Activated naive CD4-positive, alpha-beta T cell treated with anti-CD3 and anti-CD28 coated beads, Interleukin-2, amount 10 ng/mL, durations not matched to agents 7 days and 5 days (primary cell): Measurements from ENCODE around the gene DRD3.
A peak's percentile ranks its signal among the peaks of the same experiment; 100 is the strongest.

Experiments used
- CTCF ChIA-PET: fragments of 350-600 bp; sonication (Branson Sonifier 250); formaldehyde crosslinking; loops from one replicate; lab custom pipeline; 2021; ENCODE audit warnings: antibody characterized with exemption; lab: Charles Lee
- DNase-seq: peaks from one replicate; pipeline ENCODE4 v3.0.0-alpha.2; 2020
- H3K27ac Mint-ChIP-seq: one replicate; pipeline ENCODE4 v1.8.0; 2021; ENCODE audit warnings: mild to moderate bottlenecking, moderate library complexity, mixed read lengths
- H3K27me3 Mint-ChIP-seq: one replicate; pipeline ENCODE4 v1.8.0; 2021; ENCODE audit warnings: mild to moderate bottlenecking, mixed read lengths
- H3K36me3 Mint-ChIP-seq: one replicate; pipeline ENCODE4 v1.8.0; 2021; ENCODE audit warnings: mixed read lengths
- H3K4me1 Mint-ChIP-seq: one replicate; pipeline ENCODE4 v1.8.0; 2021; ENCODE audit warnings: mixed read lengths
- H3K4me3 Mint-ChIP-seq: one replicate; pipeline ENCODE4 v1.8.0; 2021; ENCODE audit warnings: mild to moderate bottlenecking, moderate library complexity, mixed read lengths
- H3K9me3 Mint-ChIP-seq: one replicate; pipeline ENCODE4 v1.8.0; 2021; ENCODE audit warnings: mixed read lengths

DRD3 gene

DNA sequence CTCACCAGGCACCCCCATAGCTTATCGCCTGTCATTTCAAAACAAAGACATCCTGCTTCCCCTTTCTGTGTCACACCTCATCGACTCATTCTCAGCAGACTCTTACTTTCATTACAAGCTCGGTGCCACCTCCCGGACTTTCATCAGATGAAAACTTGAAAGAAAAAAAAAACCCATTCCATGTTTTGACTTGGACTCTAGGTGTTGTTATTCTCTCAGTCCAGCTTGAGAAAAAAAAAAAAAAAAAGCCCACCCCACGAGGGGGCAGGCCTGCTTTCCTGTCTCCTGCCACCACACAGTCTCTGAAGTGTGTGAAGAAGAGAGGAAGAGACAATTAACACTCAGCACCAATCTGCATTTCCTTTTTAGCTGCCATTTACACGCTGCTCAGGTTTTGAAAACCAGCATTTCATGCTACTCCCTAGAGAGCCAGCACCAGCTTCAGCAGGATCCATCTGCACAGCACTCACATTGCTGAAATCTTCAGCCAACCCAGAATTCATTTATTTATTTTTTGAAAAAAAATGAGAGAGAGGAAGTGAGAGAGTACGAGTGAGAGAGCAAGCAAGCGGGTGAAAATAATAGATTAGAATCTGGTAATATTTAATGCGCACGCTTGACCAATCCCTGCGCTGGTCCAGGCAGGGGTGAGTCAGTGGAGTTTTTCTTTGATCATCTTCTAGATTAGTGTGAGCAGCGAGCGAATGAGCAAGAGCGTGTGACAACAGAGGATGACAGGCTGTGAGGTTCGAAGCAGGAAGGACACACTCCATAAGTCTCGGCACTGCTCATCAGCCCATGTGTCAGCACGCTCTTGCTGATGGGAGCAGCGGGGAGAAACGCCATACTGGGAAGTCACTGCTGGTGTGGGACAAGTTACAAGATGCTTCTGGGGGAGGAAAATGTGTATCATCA is 35.0 kb upstream of the DRD3 start:
- H3K36me3 Mint-ChIP-seq: peaks cover 8% of the 10 kb centered on the region
- no peak overlapping the region for H3K4me3 Mint-ChIP-seq
- no peaks in the 10 kb centered on the region for H3K9me3 Mint-ChIP-seq
- H3K27me3 Mint-ChIP-seq: no peaks in the 10 kb centered on the region
- CTCF ChIA-PET: interaction anchor here (0.7 to 2.6 kb wide), 13 partner anchors 9 to 479 kb away, joined by 3 to 16 read pairs (median 6); no protein-coding TSS in a partner anchor
- H3K27ac Mint-ChIP-seq: no peak overlapping the region
- peaks cover 2% of the 10 kb centered on the region for H3K4me1 Mint-ChIP-seq
- DNase-seq: peak; percentile 75

GRCh38 chr3:114213292-114213626 is 34.4 kb upstream of the DRD3 start:
- CTCF ChIA-PET: interaction anchor here (0.7 to 2.6 kb wide), 13 partner anchors 9 to 478 kb away, joined by 3 to 16 read pairs (median 6); no protein-coding TSS in a partner anchor

DNA sequence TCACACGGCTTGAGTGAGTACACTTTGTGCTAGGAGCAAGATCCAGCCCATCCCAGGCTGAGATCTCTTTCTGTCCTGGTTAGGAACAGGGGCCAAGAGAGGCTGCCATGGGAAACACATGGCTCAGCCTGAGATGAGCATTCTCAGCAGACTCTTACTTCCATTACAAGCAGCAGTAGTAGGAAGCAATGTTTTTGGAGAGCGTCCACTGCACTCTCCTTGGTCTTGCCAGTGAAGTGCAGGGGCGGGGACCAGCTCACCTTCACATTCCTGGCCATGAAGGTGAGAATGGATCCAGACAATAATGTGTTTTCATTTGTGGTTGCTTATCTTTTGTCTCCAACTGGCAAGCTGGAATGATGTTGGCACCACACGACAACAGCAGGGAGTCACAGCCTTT is 33.8 kb upstream of the DRD3 start:
- no peak overlapping the region for H3K4me3 Mint-ChIP-seq
- no peaks in the 10 kb centered on the region for H3K9me3 Mint-ChIP-seq
- H3K36me3 Mint-ChIP-seq: peaks cover 6% of the 10 kb centered on the region
- H3K27me3 Mint-ChIP-seq: no peaks in the 10 kb centered on the region
- CTCF ChIA-PET: interaction anchor here (1.2 to 2.6 kb wide), 7 partner anchors 8 to 206 kb away, joined by 6 to 16 read pairs (median 6); no protein-coding TSS in a partner anchor
- no peak for DNase-seq
- no peak overlapping the region for H3K27ac Mint-ChIP-seq
- no peaks in the 10 kb centered on the region for H3K4me1 Mint-ChIP-seq

More at GRCh38 chr3:114213292-114213626, 34.4 kb upstream of the DRD3 start:
- no peak for DNase-seq
- H3K9me3 Mint-ChIP-seq: no peaks in the 10 kb centered on the region
- no peak overlapping the region for H3K27ac Mint-ChIP-seq
- no peaks in the 10 kb centered on the region for H3K4me1 Mint-ChIP-seq
- H3K27me3 Mint-ChIP-seq: no peaks in the 10 kb centered on the region
- no peak overlapping the region for H3K4me3 Mint-ChIP-seq
- H3K36me3 Mint-ChIP-seq: peaks cover 8% of the 10 kb centered on the region

DNA sequence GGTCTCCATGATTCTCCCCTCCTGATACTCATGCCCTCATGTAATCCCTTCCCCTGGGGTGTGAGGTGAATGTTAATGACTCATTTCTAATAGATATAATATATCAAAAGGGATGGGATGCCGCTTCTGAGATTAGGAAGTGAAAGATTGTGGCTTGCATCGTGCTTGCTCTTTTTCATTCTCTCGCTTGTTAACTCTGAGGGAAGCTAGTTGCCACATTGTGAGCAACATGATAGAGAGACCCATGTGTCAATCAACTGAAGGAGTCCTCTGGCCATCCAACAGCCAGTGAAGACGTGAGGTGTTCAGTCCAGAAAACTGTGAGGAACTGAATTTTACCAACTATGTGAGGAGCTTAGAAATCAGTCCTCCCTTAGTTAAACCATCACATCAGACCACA is 28.9 kb upstream of the DRD3 start:
- Mint-ChIP-seq H3K4me1 (no peaks in the 10 kb centered on the region), H3K4me3 (no peak overlapping the region), H3K27me3 (no peaks in the 10 kb centered on the region), H3K36me3 (no peaks in the 10 kb centered on the region), H3K9me3 (no peaks in the 10 kb centered on the region), H3K27ac (no peak overlapping the region)
- DNase-seq: no peak
- CTCF ChIA-PET: interaction anchor here (1.7 kb wide), 1 partner anchor 211 kb away, joined by 5 read pairs; no protein-coding TSS in a partner anchor

GRCh38 chr3:114206342-114206741 is 27.5 kb upstream of the DRD3 start:
- Mint-ChIP-seq H3K9me3 (no peaks in the 10 kb centered on the region), H3K36me3 (no peaks in the 10 kb centered on the region), H3K27me3 (no peaks in the 10 kb centered on the region), H3K27ac (no peak overlapping the region), H3K4me3 (no peak overlapping the region), H3K4me1 (no peaks in the 10 kb centered on the region)
- CTCF ChIA-PET: no interaction called here
- no peak for DNase-seq

GRCh38 chr3:114205541-114205940 is 26.7 kb upstream of the DRD3 start:
- CTCF ChIA-PET: interaction anchor here (1.4 kb wide), 1 partner anchor 85 kb away, joined by 5 read pairs; no protein-coding TSS in a partner anchor
- H3K27ac Mint-ChIP-seq: no peak overlapping the region
- no peaks in the 10 kb centered on the region for H3K36me3 Mint-ChIP-seq
- no peaks in the 10 kb centered on the region for H3K4me1 Mint-ChIP-seq
- H3K4me3 Mint-ChIP-seq: no peak overlapping the region
- DNase-seq: no peak
- no peaks in the 10 kb centered on the region for H3K27me3 Mint-ChIP-seq
- H3K9me3 Mint-ChIP-seq: no peaks in the 10 kb centered on the region

DNA sequence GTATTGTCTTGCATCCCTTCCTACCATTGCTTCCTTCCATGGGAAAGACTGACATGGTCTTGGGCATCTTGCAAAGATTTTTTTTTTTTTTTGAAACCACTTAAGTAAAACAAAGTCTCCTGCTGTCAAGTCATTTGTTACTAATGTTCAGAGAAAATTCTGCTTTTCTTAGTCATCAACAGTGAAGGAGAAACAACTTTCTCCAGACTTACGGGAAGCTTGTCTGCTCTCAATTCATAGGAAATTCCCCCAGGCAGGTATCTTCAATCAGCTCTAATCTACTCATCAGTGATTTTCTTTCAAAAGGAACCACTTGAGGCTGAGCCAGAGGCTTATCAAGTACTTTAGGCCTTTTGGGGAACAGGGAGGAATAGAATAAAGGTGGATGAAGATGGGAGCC is 15.9 kb upstream of the DRD3 start:
- H3K4me1 Mint-ChIP-seq: no peaks in the 10 kb centered on the region
- no peak overlapping the region for H3K27ac Mint-ChIP-seq
- no peak for DNase-seq
- CTCF ChIA-PET: no interaction called here
- no peaks in the 10 kb centered on the region for H3K27me3 Mint-ChIP-seq
- H3K36me3 Mint-ChIP-seq: no peaks in the 10 kb centered on the region
- no peak overlapping the region for H3K4me3 Mint-ChIP-seq
- H3K9me3 Mint-ChIP-seq: no peaks in the 10 kb centered on the region

DNA sequence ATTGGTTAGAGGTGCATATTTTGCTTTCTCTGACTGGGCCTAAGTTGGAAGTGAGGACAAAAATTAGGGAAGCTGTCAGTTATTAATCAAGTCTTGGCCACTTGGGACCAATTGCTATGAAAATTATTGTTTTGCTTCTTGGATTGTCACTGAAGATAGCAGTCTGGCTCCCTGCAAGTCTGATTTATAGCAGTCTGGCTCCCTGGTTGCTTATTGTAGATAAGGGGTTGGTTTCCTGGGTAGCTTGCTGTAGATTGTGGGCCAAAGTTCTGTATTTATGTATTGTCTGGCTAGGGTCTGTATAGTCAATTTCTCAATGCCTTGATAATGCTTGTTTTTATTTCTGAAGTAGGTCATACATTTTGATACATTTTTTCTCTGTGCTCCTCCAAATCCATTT is 13.3 kb upstream of the DRD3 start:
- no peak for DNase-seq
- H3K27me3 Mint-ChIP-seq: no peaks in the 10 kb centered on the region
- CTCF ChIA-PET: interaction anchor here (2.4 kb wide), 1 partner anchor 37 kb away, joined by 6 read pairs; no protein-coding TSS in a partner anchor
- H3K4me1 Mint-ChIP-seq: no peaks in the 10 kb centered on the region
- no peak overlapping the region for H3K27ac Mint-ChIP-seq
- no peaks in the 10 kb centered on the region for H3K36me3 Mint-ChIP-seq
- H3K9me3 Mint-ChIP-seq: no peaks in the 10 kb centered on the region
- no peak overlapping the region for H3K4me3 Mint-ChIP-seq

- Mint-ChIP-seq H3K4me3 (no peak overlapping the region), H3K4me1 (no peaks in the 10 kb centered on the region), H3K27ac (no peak overlapping the region), H3K36me3 (no peaks in the 10 kb centered on the region), H3K9me3 (peaks cover 6% of the 10 kb centered on the region), H3K27me3 (peaks cover 6% of the 10 kb centered on the region)
- CTCF ChIA-PET: no interaction called here
- DNase-seq: no peak
Measured at GRCh38 chr3:114186501-114186900, 7.6 kb upstream of the DRD3 start.

DNA sequence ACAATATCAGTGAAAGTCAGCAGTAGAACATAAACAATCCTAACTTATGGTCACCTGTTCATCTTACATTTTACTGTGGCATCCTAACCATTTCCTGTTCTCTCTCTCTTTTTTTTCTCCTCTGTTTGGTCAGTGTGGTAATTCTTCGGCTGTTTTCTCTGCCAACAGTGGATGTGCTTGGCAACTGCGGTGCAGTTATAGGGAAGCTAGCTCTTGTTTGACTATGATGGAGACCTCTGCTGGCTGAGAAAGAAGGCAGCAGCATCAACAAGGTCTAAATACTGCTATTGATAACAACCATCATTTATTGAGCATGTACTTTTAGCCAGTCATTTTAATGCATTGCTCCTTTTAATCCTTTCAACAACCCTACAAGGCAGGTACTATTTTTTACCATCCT is 723 bp upstream of the DRD3 start:
- CTCF ChIA-PET: interaction anchor here (0.6 to 1.2 kb wide), 4 partner anchors 156 to 238 kb away, joined by 3 to 4 read pairs (median 4); no protein-coding TSS in a partner anchor
- no peak for DNase-seq
- no peak overlapping the region for H3K4me3 Mint-ChIP-seq
- no peaks in the 10 kb centered on the region for H3K9me3 Mint-ChIP-seq
- peaks cover 9% of the 10 kb centered on the region for H3K27me3 Mint-ChIP-seq
- no peaks in the 10 kb centered on the region for H3K4me1 Mint-ChIP-seq
- H3K27ac Mint-ChIP-seq: no peak overlapping the region
- no peaks in the 10 kb centered on the region for H3K36me3 Mint-ChIP-seq

GRCh38 chr3:114176890-114177289 is 2.0 kb downstream of the DRD3 start:
- Mint-ChIP-seq H3K4me1 (no peaks in the 10 kb centered on the region), H3K27ac (no peak overlapping the region), H3K36me3 (no peaks in the 10 kb centered on the region), H3K9me3 (no peaks in the 10 kb centered on the region), H3K4me3 (no peak overlapping the region), H3K27me3 (peaks cover 3% of the 10 kb centered on the region)
- CTCF ChIA-PET: interaction anchor here (0.7 kb wide), 1 partner anchor 64 kb away, joined by 3 read pairs; no protein-coding TSS in a partner anchor
- DNase-seq: no peak

DNA sequence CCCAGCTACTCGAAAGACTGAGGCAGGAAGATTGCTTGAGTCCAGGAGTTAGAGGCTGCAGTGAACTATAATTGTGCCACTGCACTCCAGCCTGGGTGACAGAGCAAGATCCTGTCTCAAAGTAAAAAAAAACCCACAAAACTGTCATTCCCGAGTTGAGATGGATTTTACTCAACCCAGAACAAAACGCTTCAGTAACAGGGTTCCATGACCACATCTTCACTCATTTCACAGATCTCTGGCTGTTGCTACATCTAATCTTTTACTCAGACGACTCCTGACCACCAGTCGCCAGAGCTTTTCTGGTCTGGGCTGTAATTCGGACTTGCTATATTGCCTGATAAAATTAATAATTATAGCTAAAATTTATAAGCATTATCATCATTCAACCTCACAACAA is 2.4 kb downstream of the DRD3 start:
- Mint-ChIP-seq H3K27ac (no peak overlapping the region), H3K4me3 (no peak overlapping the region), H3K9me3 (no peaks in the 10 kb centered on the region), H3K4me1 (no peaks in the 10 kb centered on the region), H3K36me3 (no peaks in the 10 kb centered on the region), H3K27me3 (peaks cover 3% of the 10 kb centered on the region)
- no peak for DNase-seq
- CTCF ChIA-PET: interaction anchor here (0.7 kb wide), 1 partner anchor 63 kb away, joined by 3 read pairs; no protein-coding TSS in a partner anchor

GRCh38 chr3:114175204-114175987 is 3.5 kb downstream of the DRD3 start:
- Mint-ChIP-seq H3K27ac (no peak overlapping the region), H3K27me3 (peaks cover 3% of the 10 kb centered on the region), H3K9me3 (no peaks in the 10 kb centered on the region), H3K4me3 (no peak overlapping the region), H3K4me1 (no peaks in the 10 kb centered on the region), H3K36me3 (no peaks in the 10 kb centered on the region)
- CTCF ChIA-PET: interaction anchor here (0.6 to 1.0 kb wide), 3 partner anchors 20 to 214 kb away, joined by 3 to 4 read pairs (median 3); no protein-coding TSS in a partner anchor
- no peak for DNase-seq

- CTCF ChIA-PET: no interaction called here
- H3K4me1 Mint-ChIP-seq: no peaks in the 10 kb centered on the region
- DNase-seq: no peak
- no peaks in the 10 kb centered on the region for H3K27me3 Mint-ChIP-seq
- no peaks in the 10 kb centered on the region for H3K36me3 Mint-ChIP-seq
- no peaks in the 10 kb centered on the region for H3K9me3 Mint-ChIP-seq
- no peak overlapping the region for H3K27ac Mint-ChIP-seq
- H3K4me3 Mint-ChIP-seq: no peak overlapping the region
Measured at GRCh38 chr3:114171677-114172076, 7.2 kb downstream of the DRD3 start.
